GM21576 (cell line): ENCODE data around the gene NOVA1.
"Not testable (repeated sequence)": the region's sequence is repeated elsewhere in the genome, so short reads cannot be mapped to it uniquely, and the experiment has no call there.

Experiments
- ATAC-seq: cut with Tn5 transposase; IDR thresholded peaks from one replicate; pipeline ENCODE4 v1.9.1; 2021; ENCODE audit warnings: mild to moderate bottlenecking, moderate library complexity; ENCODE audit not compliant: unreplicated experiment

Gene NOVA1, protein sequence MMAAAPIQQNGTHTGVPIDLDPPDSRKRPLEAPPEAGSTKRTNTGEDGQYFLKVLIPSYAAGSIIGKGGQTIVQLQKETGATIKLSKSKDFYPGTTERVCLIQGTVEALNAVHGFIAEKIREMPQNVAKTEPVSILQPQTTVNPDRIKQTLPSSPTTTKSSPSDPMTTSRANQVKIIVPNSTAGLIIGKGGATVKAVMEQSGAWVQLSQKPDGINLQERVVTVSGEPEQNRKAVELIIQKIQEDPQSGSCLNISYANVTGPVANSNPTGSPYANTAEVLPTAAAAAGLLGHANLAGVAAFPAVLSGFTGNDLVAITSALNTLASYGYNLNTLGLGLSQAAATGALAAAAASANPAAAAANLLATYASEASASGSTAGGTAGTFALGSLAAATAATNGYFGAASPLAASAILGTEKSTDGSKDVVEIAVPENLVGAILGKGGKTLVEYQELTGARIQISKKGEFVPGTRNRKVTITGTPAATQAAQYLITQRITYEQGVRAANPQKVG

DNA sequence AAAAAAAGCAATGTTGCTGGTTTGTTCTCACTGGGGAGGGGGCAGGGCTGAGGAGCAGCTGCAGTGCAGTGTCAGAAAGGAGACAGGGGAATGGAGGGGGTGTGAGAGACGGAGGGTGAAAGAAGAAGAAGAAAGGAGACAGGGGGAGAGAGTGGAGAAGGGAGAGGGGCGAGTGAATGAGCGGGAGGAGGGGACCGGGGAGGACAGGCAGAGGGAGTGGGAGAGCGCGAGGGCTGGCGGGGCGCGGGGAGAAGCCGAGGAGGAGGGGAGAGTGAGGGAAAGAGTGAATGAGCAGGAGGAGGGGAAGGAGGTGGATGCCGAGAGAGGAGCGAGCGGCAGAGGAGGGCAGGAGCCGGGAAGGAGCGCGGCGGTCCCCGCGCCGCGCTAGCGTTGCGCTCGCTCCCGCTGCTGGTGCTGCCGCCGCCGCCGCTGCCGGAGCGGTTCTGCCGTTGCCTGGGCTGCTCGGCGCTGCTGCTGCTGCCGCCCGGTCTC is at the start of gene NOVA1:
Gene NOVA1, minus strand, starts transcription at position 445 of the 492 bp plus-strand sequence. CDS start 597 bp downstream, outside the sequence.
- no peak for ATAC-seq

DNA sequence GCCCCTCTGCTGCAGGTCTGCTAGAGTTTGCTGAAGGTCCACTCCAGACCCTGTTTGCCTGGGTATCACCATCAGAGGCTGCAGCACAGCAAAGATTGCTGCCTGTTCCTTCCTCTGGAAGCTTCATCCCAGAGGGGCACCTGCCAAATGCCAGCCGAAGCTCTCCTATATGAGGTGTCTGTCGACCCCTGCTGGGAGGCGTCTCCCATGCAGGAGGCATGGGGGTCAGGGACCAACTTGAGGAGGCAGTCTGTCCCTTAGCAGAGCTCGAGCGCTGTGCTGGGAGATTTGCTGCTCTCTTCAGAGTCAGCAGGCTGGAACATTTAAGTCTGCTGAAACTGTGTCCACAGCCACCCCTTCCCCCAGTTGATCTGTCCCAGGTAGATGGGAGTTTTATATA is 47.2 kb upstream of the NOVA1 start:
- not testable (repeated sequence) for ATAC-seq

DNA sequence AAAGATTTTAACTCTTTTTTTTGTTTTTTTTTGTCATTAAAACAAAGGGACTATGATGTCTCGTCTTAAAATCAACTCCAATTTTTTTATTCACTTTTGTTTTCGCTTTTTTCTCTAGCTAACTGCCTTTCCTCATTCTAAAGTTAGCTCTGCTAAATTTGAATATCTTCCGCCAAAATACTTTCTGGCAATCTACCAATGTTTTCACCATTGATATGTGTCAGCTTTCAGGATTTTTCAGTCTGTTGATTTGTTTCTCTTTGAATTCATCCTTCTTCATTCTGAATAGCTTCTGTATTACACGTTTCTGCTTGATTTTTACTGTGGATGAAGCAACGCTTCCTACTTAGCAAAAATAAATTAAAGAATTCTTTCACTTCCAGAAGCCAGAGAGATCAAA is 38.7 kb upstream of the NOVA1 start:
- no peak for ATAC-seq

DNA sequence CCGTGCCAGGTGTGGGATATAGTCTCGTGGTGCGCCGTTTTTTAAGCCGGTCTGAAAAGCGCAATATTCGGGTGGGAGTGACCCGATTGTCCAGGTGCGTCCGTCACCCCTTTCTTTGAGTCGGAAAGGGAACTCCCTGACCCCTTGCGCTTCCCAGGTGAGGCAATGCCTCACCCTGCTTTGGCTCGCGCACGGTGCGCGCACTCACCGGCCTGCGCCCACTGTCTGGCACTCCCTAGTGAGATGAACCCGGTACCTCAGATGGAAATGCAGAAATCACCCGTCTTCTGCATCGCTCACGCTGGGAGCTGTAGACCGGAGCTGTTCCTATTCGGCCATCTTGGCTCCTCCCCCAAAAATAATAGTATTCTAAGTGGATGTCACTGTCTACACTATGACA is 37.1 kb upstream of the NOVA1 start:
- ATAC-seq, result not testable (repeated sequence)

DNA sequence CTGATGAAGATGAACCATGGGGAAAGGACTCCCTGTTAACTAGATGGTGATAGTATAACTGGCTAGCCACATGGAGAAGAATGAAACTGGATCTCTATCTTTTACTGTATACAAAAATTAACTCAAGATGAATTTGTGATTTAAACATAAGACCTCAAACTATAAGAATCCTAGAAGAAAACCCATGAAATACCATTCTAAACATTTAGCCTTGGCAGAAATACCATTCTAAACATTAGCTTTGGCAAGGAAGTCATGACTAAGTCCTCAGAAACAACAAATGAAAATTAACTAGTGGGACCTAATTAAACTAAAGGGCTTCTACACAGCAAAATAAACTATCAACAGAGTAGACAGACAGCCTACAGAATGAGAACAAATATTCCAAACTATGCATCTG is 28.4 kb upstream of the NOVA1 start:
- no peak for ATAC-seq

DNA sequence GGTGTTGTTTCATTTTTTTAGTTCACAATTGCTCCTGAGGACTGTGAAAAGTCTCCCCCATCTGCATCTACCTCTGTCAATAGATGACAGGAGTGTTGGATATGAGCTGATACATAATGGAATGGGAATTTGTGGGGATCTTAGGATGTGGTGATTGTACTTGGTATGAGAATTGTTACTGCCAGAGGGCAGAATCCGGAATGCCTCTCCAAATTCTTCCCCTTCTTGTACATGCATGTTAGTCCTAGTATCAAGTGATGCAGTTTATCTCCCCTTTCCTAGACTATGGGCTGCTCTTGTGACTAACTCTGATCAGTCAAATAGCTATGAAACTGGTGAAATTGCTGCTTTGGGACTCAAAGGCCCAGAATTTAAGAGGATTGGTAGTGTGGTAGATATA is 24.8 kb upstream of the NOVA1 start:
- ATAC-seq, result no peak

DNA sequence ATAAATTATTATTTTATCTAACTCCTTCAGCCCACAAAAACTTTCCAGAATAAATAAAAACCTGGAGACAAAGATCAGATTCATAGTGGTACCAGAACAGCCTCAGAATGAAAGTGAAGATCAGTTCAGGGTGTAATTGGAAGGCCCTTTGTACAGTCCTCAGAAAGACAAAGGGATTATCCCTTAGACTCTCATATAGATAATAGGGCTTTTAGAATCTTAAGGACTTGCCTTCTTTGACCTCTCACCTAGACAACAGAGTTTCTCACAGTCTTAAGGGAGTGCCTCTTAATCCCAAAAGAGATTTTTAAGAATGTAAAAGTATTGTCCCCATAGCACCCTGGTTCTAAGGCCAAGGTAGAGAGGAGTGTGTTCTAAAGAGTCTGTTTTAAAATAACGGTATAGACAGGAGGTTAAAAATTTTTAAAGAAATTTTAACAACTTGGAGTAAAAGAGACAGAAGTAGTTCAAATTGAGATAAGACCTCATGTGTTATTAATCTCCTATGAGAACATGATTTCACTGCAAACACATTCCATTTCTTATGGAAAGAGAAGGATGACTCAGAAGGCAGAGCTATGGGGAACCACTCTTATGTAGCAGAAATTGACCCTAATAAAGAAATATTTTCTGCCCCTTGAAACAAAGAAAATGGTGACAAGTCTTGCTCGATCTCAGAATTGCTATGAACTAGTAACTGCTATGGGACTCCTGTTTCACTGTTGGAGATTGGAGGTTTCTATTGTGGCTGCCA is 24.2 kb upstream of the NOVA1 start:
- ATAC-seq, result no peak

DNA sequence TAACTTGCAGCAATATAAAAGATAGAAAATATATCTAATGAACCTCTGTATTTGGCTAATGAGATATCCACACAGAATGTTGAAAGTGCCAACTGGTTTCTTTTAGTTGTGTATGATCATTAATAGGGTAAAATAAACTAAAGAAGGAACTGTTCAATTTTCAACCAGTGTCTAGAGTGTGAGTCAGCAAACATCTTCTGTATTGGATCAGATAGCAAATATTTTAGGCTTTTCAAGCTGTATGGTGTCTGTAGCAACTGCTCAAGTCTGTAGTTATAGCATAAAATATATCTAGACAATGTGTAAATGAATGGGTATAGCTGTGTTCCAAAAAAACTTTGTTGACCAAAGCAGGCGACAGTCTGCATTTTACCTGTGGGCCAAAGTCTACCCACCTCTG is 23.5 kb upstream of the NOVA1 start:
- no peak for ATAC-seq

DNA sequence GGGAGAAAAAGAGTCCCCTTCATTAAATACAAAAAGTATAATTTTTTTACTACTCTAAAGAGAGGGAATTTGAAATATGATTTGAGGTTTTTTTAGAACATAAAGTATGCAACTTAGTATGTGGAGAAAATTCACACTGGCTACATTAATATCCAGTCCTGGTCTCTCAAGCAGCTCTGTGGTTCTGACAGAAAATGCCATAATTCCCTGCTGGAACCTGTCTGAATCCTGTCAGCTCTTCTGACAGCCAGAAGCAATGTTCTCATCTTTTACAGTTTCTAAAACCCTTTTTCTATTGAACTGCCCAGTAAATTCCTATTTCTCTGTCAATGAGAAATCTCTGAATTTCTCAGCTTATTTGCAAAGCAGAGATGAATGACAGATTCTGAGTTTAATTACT is 13.4 kb upstream of the NOVA1 start:
- ATAC-seq, result no peak

DNA sequence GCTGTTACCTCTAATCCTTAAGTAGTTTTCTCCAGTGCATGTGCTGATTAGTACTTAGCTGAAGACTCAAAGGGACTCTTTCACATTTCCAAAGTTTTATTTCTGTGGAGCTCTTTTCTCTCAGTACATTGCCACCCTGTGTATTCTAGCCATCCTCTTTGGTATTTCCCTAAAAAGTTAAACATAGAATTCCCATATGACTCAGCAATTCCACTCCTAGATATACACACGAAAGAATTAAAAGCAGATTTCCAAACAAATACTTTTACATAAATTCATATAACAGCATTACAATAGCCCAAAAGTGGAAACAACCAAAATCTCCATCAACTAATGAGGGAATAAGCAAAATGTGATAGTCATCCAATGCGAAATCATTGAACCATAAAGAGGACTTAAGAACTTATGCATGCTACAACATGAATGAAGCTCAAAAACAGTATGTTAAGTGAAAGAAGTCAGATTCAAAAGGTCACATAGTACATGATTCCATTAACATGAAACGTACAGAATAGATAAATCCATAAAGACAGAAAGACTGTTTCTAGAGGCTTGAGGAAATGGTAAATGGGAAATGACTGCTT is 9.0 kb upstream of the NOVA1 start:
- no peak for ATAC-seq

DNA sequence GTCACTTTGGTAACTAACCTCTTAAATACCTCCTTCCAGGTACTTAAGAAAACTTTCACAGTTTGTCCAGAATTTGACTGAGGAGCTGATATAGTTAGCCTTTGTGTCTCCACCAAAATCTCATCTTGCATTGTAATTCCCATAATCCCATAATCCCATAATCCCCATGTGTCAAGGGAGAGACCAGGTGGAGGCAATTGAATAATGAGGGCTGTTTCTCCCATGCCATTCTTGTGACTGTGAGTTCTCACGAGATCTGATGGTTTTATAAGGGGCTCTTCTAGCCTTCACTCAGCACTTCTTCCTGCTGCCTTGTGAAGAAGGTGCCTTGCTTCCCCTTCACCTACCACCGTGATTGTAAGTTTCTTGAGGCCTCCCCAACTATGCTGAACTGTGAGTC is 7.8 kb upstream of the NOVA1 start:
- no peak for ATAC-seq

DNA sequence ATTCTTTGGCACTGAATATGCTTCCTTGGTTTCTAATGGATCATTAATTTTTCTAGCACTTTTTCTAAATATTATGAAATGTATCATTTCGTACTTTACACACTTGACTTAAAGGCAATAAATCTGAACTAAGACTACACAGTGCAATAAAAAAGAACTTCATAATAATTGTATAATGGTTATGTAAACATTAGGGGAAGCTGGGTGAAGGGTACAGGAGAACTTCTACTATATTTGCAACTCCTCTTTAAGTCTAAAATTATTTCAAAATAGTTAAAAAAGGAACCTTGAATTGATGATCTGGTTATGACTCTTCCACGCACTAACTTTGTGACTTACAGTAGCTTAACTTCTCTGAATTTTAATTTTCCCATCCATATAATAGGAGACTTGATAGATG is 5.1 kb upstream of the NOVA1 start:
- no peak for ATAC-seq

DNA sequence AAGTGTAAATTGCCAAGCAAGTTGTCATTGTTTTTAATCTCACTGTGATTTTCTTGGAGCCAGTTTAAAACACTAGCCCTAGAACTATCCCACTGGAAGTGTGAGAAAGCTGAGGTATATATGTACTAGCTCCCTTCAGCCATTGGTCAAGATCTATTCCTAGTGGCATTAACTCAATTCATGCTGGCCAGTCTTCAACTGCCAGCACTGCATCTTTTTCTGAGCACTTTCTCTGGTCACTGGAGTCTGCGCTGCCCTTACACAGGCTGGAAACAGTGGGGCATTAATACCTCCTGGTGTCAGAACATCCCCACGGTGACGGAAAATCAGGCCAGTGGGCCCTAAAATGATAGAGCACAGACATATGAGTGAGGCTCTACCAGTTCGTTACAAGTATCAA is 4.0 kb upstream of the NOVA1 start:
- no peak for ATAC-seq

DNA sequence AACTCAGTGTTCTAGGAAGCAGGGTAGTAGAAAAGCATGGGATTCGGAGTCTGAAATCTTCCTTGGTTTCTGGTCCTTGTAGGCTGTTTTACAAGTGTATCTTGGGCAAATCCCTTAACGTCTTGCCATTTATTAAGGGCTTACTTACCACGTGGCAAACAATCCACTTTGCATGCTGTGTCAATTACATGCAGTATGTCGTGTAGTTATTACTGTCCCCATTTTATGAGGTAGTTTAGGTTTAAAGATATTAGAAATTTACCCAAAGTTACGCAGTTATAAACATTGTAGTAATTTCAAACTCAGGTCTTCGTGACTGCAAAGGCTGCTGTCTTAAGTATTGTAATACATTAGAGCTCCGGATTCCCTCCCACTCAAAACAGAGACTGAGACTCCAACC is 1.5 kb upstream of the NOVA1 start:
- no peak for ATAC-seq

DNA sequence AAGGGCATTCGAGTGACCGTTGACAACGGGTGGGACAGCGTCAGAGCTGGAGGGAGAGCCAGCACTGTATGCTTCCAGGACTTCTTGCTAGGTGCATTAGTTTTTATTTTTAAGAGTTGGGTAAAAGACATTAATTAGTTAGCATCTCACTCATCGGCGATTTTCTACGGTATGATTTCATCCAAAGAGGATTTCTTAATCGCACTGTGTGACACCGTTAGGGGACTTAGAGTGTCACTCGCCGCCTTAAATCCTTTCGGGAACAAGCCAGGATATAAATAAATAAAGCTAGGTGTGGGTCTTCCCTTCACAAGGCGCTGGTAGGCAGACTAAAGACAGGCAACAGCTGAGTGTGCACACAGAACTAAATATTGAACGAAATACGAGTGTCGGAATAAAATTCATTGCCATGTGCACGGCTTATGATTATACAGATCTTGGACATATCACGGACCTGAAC is 869 bp upstream of the NOVA1 start:
- ATAC-seq, result no peak

DNA sequence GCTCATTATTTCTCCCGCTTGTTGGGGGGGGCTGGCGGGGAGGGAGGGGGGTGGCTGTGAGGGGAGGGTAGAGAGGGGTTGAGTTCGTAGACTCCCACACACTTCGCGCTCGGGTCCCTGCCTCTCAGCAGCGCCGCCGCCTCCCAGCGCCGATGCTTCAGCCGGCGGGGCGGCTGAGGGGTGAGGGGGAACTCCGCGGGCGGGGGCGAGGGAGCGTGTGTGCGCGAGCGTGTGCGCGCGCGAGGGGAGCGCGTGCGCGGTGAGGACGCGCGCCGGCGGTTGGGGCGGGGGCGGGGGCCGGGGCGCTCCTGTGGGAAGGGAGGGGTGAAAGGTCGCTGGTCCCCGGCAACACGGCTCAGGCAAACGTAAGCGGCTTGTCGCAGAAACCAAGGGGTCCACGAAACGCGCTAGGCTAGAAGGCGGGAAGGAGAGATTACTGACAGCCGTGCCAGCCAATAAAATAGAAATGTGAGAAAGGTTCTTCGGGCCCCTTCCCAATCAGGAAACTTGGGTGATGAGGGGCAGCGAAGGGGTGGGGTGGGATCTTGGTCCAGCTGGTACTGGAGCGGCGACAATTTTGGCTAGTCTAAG is 343 bp upstream of the NOVA1 start:
- no peak for ATAC-seq

DNA sequence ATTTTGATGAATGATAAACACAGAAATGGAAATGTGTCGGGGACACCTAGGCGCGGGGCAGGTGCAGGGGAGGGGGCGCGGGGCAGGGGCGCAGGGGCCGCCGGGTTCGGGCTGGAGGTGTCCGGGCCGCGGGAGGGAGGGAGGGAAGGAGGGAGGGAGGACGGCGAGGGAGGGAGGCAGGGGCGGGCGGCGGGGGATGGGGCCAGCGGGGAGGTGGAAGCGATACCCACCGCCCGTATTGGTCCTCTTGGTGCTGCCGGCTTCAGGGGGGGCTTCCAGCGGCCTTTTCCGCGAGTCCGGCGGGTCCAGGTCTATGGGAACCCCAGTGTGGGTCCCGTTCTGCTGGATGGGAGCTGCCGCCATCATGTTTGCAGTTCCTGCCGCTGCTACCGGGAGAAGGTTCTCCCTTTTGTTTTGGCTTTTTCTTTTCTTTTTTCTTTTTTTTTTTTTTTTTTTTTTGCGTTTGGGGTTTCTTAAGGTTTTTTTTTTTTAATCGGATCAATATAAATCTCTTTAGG is 703 bp downstream of the NOVA1 start:
- no peak for ATAC-seq

DNA sequence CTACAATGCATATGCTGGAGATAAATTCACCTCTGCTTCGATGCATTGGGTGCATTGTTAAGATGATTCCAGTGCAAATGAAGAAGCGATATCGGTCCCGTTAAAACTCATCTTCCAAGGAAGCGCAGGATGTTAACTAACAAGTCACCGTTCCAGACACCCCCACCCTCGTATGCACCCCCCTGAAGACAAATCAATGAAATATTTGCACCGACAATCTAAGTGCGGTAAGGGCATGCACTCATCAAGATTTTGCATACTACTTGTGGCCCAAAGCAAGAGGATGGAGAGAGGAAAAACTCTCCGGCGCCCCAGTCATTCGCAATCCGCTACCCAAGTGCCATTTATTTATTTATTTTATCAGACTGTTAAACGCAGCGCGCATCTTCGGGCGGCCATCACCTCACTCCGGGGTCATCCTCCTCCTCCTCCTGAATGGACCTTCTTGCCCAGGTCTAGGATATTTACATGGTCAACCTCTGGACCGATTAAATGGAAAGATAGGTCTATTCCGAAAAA is 1.2 kb downstream of the NOVA1 start:
- ATAC-seq, result no peak

DNA sequence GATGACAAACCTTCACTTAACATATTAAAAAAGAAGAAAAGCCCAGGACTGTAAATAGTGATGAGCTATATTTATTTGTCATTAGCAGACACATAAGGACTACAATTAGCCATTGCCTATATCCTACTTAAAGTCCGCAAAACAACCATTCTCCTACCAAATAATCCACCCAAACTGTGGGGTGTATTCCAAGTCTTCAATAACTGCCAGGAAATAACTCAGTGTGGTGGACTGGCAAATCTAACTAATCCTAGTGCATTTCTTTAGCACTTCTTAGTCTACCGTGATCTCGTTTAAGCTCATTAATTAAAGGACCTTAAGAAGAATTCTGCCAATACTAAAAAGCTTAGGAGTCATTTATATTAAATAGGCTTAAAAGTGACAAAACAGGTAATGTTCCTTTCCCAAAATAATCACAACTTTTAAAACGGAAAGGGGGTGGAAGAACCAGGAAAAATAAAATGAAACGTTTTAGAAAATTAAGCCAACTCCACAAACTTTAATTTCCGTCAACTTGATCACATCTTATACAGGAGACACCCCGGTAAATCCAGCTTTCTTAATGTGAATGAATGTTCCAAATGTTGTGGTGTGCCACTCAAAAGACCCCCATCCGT is 1.8 kb downstream of the NOVA1 start:
- no peak for ATAC-seq
